Parathyroid adenoma (tissue), 2 donors: Measurements from ENCODE around the gene FREM2.

Experiments
- H2AFZ ChIP-seq: fragments of 300-600 bp; sonication (generic); one replicate; pipeline ENCODE4 v1.7.0; 2017; ENCODE audit warnings: antibody characterized with exemption, mild to moderate bottlenecking
- H3K27ac ChIP-seq: fragments of 300-600 bp; sonication (generic); one replicate; pipeline ENCODE4 v1.7.0; 2017
- H3K27me3 ChIP-seq: fragments of 300-600 bp; sonication (generic); one replicate; pipeline ENCODE4 v1.7.0; 2017; ENCODE audit warnings: low read length; ENCODE audit not compliant: control insufficient read depth, insufficient read depth
- H3K36me3 ChIP-seq: fragments of 300-600 bp; sonication (generic); one replicate; pipeline ENCODE4 v1.7.0; 2017; ENCODE audit warnings: low read length; ENCODE audit not compliant: control insufficient read depth, insufficient read depth
- H3K4me1 ChIP-seq: fragments of 300-600 bp; sonication (generic); one replicate; pipeline ENCODE4 v1.7.0; 2017; ENCODE audit warnings: control low read depth
- H3K4me2 ChIP-seq: fragments of 300-600 bp; sonication (generic); one replicate; pipeline ENCODE4 v1.7.0; 2017; ENCODE audit warnings: low read length
- H3K4me3 ChIP-seq: fragments of 300-600 bp; sonication (generic); one replicate; pipeline ENCODE4 v1.7.0; 2017; ENCODE audit warnings: low read depth, low read length
- H3K79me2 ChIP-seq: fragments of 300-600 bp; sonication (generic); one replicate; pipeline ENCODE4 v1.7.0; 2017; ENCODE audit warnings: control low read depth
- H3K9ac ChIP-seq: fragments of 300-600 bp; sonication (generic); one replicate; pipeline ENCODE4 v1.7.0; 2017; ENCODE audit warnings: mild to moderate bottlenecking
- H3K9me3 ChIP-seq: fragments of 300-600 bp; sonication (generic); one replicate; pipeline ENCODE4 v1.7.0; 2017; ENCODE audit warnings: low read length; ENCODE audit not compliant: control insufficient read depth
- CTCF ChIP-seq: fragments of 300-600 bp; sonication (generic); IDR thresholded peaks from one replicate; pipeline ENCODE4 v1.7.0; 2017; ENCODE audit warnings: antibody characterized with exemption, mild to moderate bottlenecking
- donor health status: primary hyperparathyroidism.

Gene FREM2

GRCh38 chr13:38662362-38662761 is 24.5 kb upstream of the FREM2 start:
- no peaks in the 10 kb centered on the region for H3K79me2 ChIP-seq
- H2AFZ ChIP-seq, result no peak overlapping the region
- no peak overlapping the region for H3K4me2 ChIP-seq
- H3K9me3 ChIP-seq, result no peaks in the 10 kb centered on the region
- no peak overlapping the region for H3K27ac ChIP-seq
- TF ChIP-seq CTCF, result no peak
- H3K27me3 ChIP-seq, result no peaks in the 10 kb centered on the region
- no peaks in the 10 kb centered on the region for H3K36me3 ChIP-seq
- no peaks in the 10 kb centered on the region for H3K4me1 ChIP-seq
- no peak overlapping the region for H3K9ac ChIP-seq
- no peak overlapping the region for H3K4me3 ChIP-seq

DNA sequence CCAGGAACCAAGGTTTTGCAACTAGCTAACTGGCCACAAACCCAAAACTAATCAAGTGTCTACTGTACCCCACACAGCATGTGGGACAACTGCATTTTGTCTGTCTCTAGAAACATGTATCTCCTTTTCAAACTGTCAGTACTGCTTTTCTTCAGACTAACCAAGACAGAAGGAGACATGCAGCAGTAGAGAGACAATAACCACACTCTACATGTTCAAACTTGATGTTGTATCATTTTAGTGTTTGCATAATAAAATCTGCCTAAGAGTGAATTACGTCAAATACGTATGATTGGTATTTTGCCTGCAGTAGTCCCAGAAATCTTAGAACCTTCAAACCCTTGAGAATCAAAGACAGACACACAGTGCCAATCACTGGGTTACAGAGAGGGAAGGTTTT is 22.0 kb upstream of the FREM2 start:
- Histone ChIP-seq H3K9me3 (no peaks in the 10 kb centered on the region), H3K4me1 (no peaks in the 10 kb centered on the region), H3K4me2 (no peak overlapping the region), H3K27me3 (no peaks in the 10 kb centered on the region), H3K9ac (no peak overlapping the region), H3K27ac (no peak overlapping the region), H3K36me3 (no peaks in the 10 kb centered on the region), H2AFZ (no peak overlapping the region), H3K4me3 (no peak overlapping the region), H3K79me2 (no peaks in the 10 kb centered on the region)
- TF ChIP-seq CTCF, result no peak

DNA sequence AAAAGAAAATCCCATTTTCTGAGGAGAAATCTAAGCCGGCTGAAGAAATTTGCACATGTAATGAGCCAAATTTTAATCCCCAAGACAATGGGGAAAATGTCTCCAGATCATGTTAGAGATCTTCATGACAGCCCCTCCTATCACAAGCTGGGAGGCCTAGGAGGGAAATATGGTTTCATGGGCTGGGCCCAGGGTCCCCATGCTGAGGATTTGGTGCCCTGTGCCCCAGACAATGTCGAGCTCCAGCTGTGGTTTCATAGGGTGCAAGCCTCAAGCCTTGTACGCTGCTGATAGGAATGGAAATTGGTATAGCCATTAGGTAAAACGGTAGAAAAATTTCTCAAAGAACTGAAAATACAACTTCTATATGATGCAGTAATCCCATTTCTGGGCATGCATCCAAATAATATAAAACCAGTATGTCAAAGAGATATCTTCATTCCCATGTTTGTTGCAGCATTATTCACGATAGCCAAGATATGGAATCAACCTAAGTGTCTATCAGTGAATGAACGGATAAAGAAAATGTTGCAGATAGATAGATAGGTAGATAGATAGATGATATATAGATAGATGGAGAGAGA is 19.3 kb upstream of the FREM2 start:
- H3K4me1 ChIP-seq, result no peaks in the 10 kb centered on the region

DNA sequence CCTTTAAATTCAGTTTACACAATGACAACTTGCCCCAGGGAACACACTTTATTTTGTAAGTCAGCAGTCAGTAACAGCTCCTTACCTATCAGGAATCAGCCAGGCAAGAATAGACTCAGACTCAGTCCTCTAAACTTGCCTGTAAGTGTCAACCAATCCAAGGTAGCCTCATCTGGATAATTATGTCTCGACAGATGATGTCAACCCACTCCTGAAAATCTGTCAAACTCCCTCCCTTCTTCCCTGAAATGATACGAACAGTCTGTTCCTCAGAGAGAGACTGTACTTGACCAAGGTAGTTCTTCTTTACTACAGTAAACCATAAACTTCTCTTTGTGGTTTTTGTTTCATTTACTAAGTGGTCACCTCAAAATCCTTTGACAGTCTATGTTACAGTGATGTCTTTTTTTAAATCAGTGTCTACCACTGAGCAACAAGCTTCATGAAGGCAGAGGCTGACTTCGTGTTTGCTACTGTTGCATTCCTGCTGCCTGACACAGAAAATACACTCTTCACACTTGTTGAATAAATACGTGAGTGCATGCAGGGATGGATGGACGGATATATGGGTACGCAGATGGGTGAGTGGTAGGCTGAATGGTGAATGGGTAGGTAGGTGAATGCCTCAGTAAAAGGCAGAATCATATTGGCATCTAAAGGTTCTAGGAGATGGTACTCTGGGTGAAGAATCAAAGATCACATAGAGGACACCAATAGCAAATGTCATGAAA is 17.5 kb upstream of the FREM2 start:
- Histone ChIP-seq H3K36me3 (no peaks in the 10 kb centered on the region), H3K9ac (no peak overlapping the region), H3K4me3 (no peak overlapping the region), H3K27ac (no peak overlapping the region), H3K27me3 (no peaks in the 10 kb centered on the region), H2AFZ (no peak overlapping the region), H3K4me2 (no peak overlapping the region), H3K4me1 (no peaks in the 10 kb centered on the region), H3K79me2 (no peaks in the 10 kb centered on the region), H3K9me3 (no peaks in the 10 kb centered on the region)
- TF ChIP-seq CTCF, result no peak

More for the DNA sequence above, 19.3 kb upstream of the FREM2 start:
- H3K9ac ChIP-seq, result no peak overlapping the region
- no peak overlapping the region for H3K4me2 ChIP-seq
- no peak overlapping the region for H2AFZ ChIP-seq
- H3K27me3 ChIP-seq, result no peaks in the 10 kb centered on the region
- TF ChIP-seq CTCF, result no peak
- no peaks in the 10 kb centered on the region for H3K36me3 ChIP-seq
- no peak overlapping the region for H3K4me3 ChIP-seq
- no peak overlapping the region for H3K27ac ChIP-seq
- no peaks in the 10 kb centered on the region for H3K9me3 ChIP-seq
- H3K79me2 ChIP-seq, result no peaks in the 10 kb centered on the region

- Histone ChIP-seq H3K9me3 (no peaks in the 10 kb centered on the region), H3K9ac (no peak overlapping the region), H2AFZ (no peak overlapping the region), H3K4me2 (no peak overlapping the region), H3K27ac (no peak overlapping the region), H3K79me2 (no peaks in the 10 kb centered on the region), H3K27me3 (no peaks in the 10 kb centered on the region), H3K4me3 (no peak overlapping the region), H3K36me3 (no peaks in the 10 kb centered on the region), H3K4me1 (no peaks in the 10 kb centered on the region)
- no peak for TF ChIP-seq CTCF
These were observed 16.2 kb upstream of the FREM2 start for GRCh38 chr13:38670627-38671026.
